SK-N-SH (cell line): ENCODE results near the gene HNRNPAB. TPM values are rescaled to one million over a fixed set of nuclear protein-coding genes. Genes with fewer than 3 reads are reported as not detected.

Experiments used
- CTCF ChIA-PET: fragments of 300-600, 350-600 bp; formaldehyde crosslinking; extraction: SDS; loops from one replicate; lab custom pipeline; 2021; lab: Yijun Ruan, JAX
- POLR2A ChIA-PET: fragments of 350-600 bp; sonication (Branson Sonifier 250); formaldehyde crosslinking; extraction: SDS; loops from one replicate; lab custom pipeline; 2020; ENCODE audit warnings: antibody characterized with exemption, inconsistent platforms; lab: Yijun Ruan, JAX
- DNase-seq: peaks from one replicate; pipeline ENCODE4 v3.0.0; 2012
- H2AFZ ChIP-seq: fragments of 200-600 bp; sonication (generic); 2 replicates; pipeline ENCODE4 v1.8.1; 2016; ENCODE audit warnings: antibody characterized with exemption, mild to moderate bottlenecking, low read depth
- H3F3A ChIP-seq: fragments of 200-600 bp; sonication (generic); replicated peaks from 2 replicates; pipeline ENCODE3; 2016; ENCODE audit warnings: antibody characterized with exemption, mild to moderate bottlenecking; ENCODE audit not compliant: insufficient read depth
- H3K27ac ChIP-seq, 2 experiments: fragments of 200-500 bp in 1 of 2; fragments of 200-600 bp in 1 of 2; sonication (Bioruptor generic) in 1 of 2; sonication (generic), shearing (Covaris generic) in 1 of 2; 2 replicates each; pipeline versions ENCODE4 v1.5.1 to v1.6.1; 2014 to 2016; ENCODE audit warnings: low read depth in 2 of 2, inconsistent platforms in 1 of 2, low read length in 1 of 2, mild to moderate bottlenecking in 1 of 2, mixed read lengths in 1 of 2
- H3K27me3 ChIP-seq: fragments of 200-600 bp; sonication (generic), shearing (Covaris generic); 2 replicates; pipeline ENCODE4 v1.6.1; 2016; ENCODE audit warnings: mixed run types; ENCODE audit not compliant: insufficient read depth
- H3K36me3 ChIP-seq, 2 experiments: fragments of 200-500 bp in 1 of 2; fragments of 200-600 bp in 1 of 2; sonication (Bioruptor generic) in 1 of 2; sonication (generic) in 1 of 2; replicated peaks in 1 of 2; 2 replicates each; pipeline versions ENCODE3 to v1.5.1; 2014 to 2016; ENCODE audit warnings: low read length in 1 of 2, mild to moderate bottlenecking in 1 of 2; ENCODE audit not compliant: insufficient read depth in 2 of 2, control insufficient read depth in 1 of 2
- H3K4me1 ChIP-seq, 2 experiments: fragments of 200-500 bp in 1 of 2; fragments of 200-600 bp in 1 of 2; sonication (Bioruptor generic) in 1 of 2; sonication (generic), shearing (Covaris generic) in 1 of 2; 2 replicates each; pipeline versions ENCODE4 v1.5.1 to v1.6.1; 2014 to 2016; ENCODE audit warnings: low read depth in 1 of 2, low read length in 1 of 2, mixed run types in 1 of 2; ENCODE audit not compliant: insufficient read depth in 2 of 2, control insufficient read depth in 1 of 2
- H3K4me2 ChIP-seq: fragments of 200-600 bp; sonication (generic), shearing (Covaris generic); 2 replicates; pipeline ENCODE4 v1.6.1; 2017; ENCODE audit warnings: mixed run types
- H3K4me3 ChIP-seq, 2 experiments: fragments of 200-500 bp in 1 of 2; fragments of 200-600 bp in 1 of 2; sonication (Bioruptor generic) in 1 of 2; sonication (generic), shearing (Covaris generic) in 1 of 2; 2 replicates each; pipeline versions ENCODE4 v1.5.1 to v1.8.1; 2014 to 2016; ENCODE audit warnings: low read depth in 2 of 2, inconsistent platforms in 1 of 2, low read length in 1 of 2, mild to moderate bottlenecking in 1 of 2, mixed read lengths in 1 of 2, moderate library complexity in 1 of 2
- H3K79me2 ChIP-seq: fragments of 200-600 bp; sonication (generic); 2 replicates; pipeline ENCODE4 v1.8.1; 2017; ENCODE audit warnings: mild to moderate bottlenecking; ENCODE audit not compliant: insufficient read depth
- H3K9ac ChIP-seq: fragments of 200-600 bp; sonication (generic); 2 replicates; pipeline ENCODE4 v1.6.1; 2017; ENCODE audit warnings: mixed run types
- H3K9me2 ChIP-seq: fragments of 200-600 bp; sonication (generic); 2 replicates; pipeline ENCODE4 v1.6.1; 2017; ENCODE audit warnings: mixed run types
- H3K9me3 ChIP-seq: fragments of 200-600 bp; sonication (generic); 2 replicates; pipeline ENCODE4 v1.6.1; 2017; ENCODE audit warnings: mixed run types, mild to moderate bottlenecking, moderate library complexity
- H4K20me1 ChIP-seq: fragments of 200-600 bp; sonication (generic); 2 replicates; pipeline ENCODE4 v1.6.1; 2017; ENCODE audit warnings: mild to moderate bottlenecking, mixed run types; ENCODE audit not compliant: insufficient read depth
- CHD2 ChIP-seq: fragments of 150-350 bp; IDR thresholded peaks from 2 replicates; pipeline ENCODE4 v1.6.1; 2018; ENCODE audit warnings: low read length; ENCODE audit not compliant: partially characterized antibody
- EZH2phosphoT487 ChIP-seq: fragments of 200-600 bp; sonication (generic); IDR thresholded peaks from 2 replicates; pipeline ENCODE4 v1.6.1; 2017; ENCODE audit warnings: low read depth, mixed run types, mild to moderate bottlenecking, antibody characterized with exemption, moderate library complexity, borderline replicate concordance
- FOSL2 ChIP-seq: IDR thresholded peaks from 2 replicates; pipeline ENCODE4 v1.4.0; 2012; ENCODE audit warnings: low read depth, mild to moderate bottlenecking, moderate library complexity, borderline replicate concordance
- FOXM1 ChIP-seq: IDR thresholded peaks from 2 replicates; pipeline ENCODE4 v1.4.0; 2012; ENCODE audit warnings: low read depth, mild to moderate bottlenecking
- GATA2 ChIP-seq: sonication (generic); formaldehyde crosslinking; IDR thresholded peaks from 2 replicates; pipeline ENCODE4 v1.5.0; 2020; ENCODE audit warnings: mild to moderate bottlenecking, missing genetic modification reagents
- IRF3 ChIP-seq: fragments of 150-350 bp; IDR thresholded peaks from 2 replicates; pipeline ENCODE4 v1.6.1; 2016; ENCODE audit warnings: mild to moderate bottlenecking, low read depth, low read length
- JUND ChIP-seq: IDR thresholded peaks from 2 replicates; pipeline ENCODE4 v1.4.0; 2012
- MXI1 ChIP-seq: IDR thresholded peaks from 2 replicates; pipeline ENCODE4 v1.6.1; 2012; ENCODE audit warnings: mild to moderate bottlenecking, low read depth, low read length, improper control_type of control experiment
- NRF1 ChIP-seq: IDR thresholded peaks from 2 replicates; pipeline ENCODE4 v1.6.1; 2012; ENCODE audit warnings: low read depth, mild to moderate bottlenecking, low read length
- POLR2AphosphoS5 ChIP-seq: IDR thresholded peaks from 2 replicates; pipeline ENCODE4 v1.6.1; 2012; ENCODE audit warnings: low read depth, low read length
- RCOR1 ChIP-seq: fragments of 150-350 bp; IDR thresholded peaks from 2 replicates; pipeline ENCODE4 v1.6.1; 2017; ENCODE audit warnings: antibody characterized with exemption, low read length
- REST ChIP-seq: IDR thresholded peaks from 2 replicates; pipeline ENCODE4 v1.6.1; 2012; ENCODE audit warnings: mild to moderate bottlenecking, low read depth, low read length, moderate library complexity
- RXRA ChIP-seq: IDR thresholded peaks from 2 replicates; pipeline ENCODE4 v1.4.0; 2012; ENCODE audit warnings: low read depth, mild to moderate bottlenecking, borderline replicate concordance
- SIN3A ChIP-seq: IDR thresholded peaks from 2 replicates; pipeline ENCODE4 v1.6.1; 2012; ENCODE audit warnings: low read depth, mild to moderate bottlenecking, low read length, moderate library complexity, borderline replicate concordance
- TEAD4 ChIP-seq: IDR thresholded peaks from 2 replicates; pipeline ENCODE4 v1.4.0; 2012; ENCODE audit warnings: mild to moderate bottlenecking, borderline replicate concordance; ENCODE audit not compliant: insufficient read depth
- ZBTB33 ChIP-seq: IDR thresholded peaks from 2 replicates; pipeline ENCODE4 v1.4.0; 2012; ENCODE audit warnings: low read depth, borderline replicate concordance
- WGBS: methylation state at CpG from one replicate; pipeline ENCODE4 v1.1.6; 2017; ENCODE audit warnings: low lambda C conversion rate; 5-methylcytosine and 5-hydroxymethylcytosine counted together
- polyA plus RNA-seq, 3 experiments: library from polyadenylated mRNA; depleted of rRNA; stranded (reverse); fragments of >200 nt; gene quantifications; 2 replicates each; pipeline ENCODE4 v1.2.3, GENCODE V29; 2012
- TF ChIP-seq, protein P1 (sequence below): fragments of 150-350 bp; IDR thresholded peaks from 2 replicates; pipeline ENCODE4 v1.6.1; 2017; ENCODE audit warnings: antibody characterized with exemption, low read length, low read depth, borderline replicate concordance
- TF ChIP-seq, protein P2 (sequence below): IDR thresholded peaks from 2 replicates; pipeline ENCODE4 v1.4.0; 2012; ENCODE audit warnings: low read depth, borderline replicate concordance

Gene HNRNPAB
- polyA plus RNA-seq, 1 of the 3 experiments (the other 2 are of a cell fraction): 164 TPM

DNA sequence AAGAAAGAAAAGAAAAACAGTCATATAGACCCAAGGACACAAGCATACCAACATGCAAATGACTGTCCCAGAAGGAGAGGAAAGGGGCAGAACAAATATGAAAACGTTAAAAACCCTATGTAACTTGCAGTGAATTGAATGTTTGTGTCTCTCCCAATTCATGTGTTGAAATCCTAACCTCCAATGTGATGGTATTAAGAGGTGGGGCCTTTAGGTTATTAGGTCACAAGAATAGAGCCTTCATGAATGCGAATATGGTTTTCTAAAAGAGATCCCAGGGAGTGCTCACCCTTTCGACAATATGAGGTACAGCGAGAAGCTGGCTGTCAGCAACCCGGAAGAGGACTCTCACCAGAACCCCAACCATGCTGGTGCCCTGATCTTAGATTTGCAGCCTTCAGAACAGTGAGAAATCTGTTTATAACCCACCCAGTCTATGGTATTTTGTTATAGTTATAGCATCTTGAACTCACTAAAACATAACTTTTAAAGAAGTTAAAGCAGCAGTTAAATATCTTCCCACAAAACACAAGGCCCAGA is 14.0 kb downstream of the HNRNPAB start:
- Histone ChIP-seq H3K27me3 (no peaks in the 10 kb centered on the region), H3K4me3 (no peak overlapping the region), H3K79me2 (0 out of 2 replicates have a peak, but pooled peaks cover 4% of the 10 kb centered on the region), H3F3A (peaks cover 15% of the 10 kb centered on the region), H3K36me3 (peaks cover 27 to 38% of the 10 kb centered on the region in 2 experiments), H3K27ac (0 out of 4 replicates have a peak overlapping the region, but pooled peaks of 1 of the 2 experiments have one; percentile 7), H3K9ac (no peak overlapping the region), H2AFZ (no peak overlapping the region), H4K20me1 (peaks cover 5% of the 10 kb centered on the region; the same call in 1 of the 2 replicates), H3K4me2 (no peak overlapping the region), H3K9me2 (no peaks in the 10 kb centered on the region), H3K9me3 (no peaks in the 10 kb centered on the region), H3K4me1 (peaks cover 0 to 3% of the 10 kb centered on the region in 2 experiments; a peak in 1 of 4 replicates)
- ChIA-PET POLR2A (no interaction called here), CTCF (no interaction called here)
- TF ChIP-seq, protein P1, sequence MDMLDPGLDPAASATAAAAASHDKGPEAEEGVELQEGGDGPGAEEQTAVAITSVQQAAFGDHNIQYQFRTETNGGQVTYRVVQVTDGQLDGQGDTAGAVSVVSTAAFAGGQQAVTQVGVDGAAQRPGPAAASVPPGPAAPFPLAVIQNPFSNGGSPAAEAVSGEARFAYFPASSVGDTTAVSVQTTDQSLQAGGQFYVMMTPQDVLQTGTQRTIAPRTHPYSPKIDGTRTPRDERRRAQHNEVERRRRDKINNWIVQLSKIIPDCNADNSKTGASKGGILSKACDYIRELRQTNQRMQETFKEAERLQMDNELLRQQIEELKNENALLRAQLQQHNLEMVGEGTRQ: no peak
- TF ChIP-seq RCOR1 (no peak), EZH2phosphoT487 (no peak), POLR2AphosphoS5 (no peak), RXRA (no peak), SIN3A (no peak), REST (no peak), FOSL2 (no peak)
- WGBS: 91% methylated on average over 5 of the region's 5 CpGs
- no peak for DNase-seq

DNA sequence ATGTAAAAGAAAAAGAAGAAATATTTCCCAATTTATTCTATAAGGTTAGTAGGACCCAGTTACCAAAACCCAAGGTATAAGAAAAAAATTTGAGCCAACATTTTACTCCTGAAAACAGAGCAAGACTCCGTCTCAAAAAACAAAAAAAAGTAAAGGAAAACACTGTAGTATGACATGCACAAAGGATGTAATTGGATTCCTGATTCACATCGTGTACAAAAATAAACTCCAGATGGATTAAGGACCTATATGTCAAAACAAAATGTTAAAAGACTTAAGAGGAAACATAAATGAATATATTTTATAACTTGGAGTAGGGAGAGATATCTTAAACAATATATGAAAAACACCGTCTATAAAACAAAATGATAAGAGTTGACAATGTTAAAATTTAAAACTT is 14.5 kb downstream of the HNRNPAB start:
- CTCF ChIA-PET: interaction anchor here (0.9 kb wide), 1 partner anchor 371 kb away, joined by 3 read pairs; the partner anchor contains the start of gene COL23A1
- H3K9me3 ChIP-seq: no peaks in the 10 kb centered on the region
- H2AFZ ChIP-seq: no peak overlapping the region
- H4K20me1 ChIP-seq: 0 out of 2 replicates have a peak, but pooled peaks cover 3% of the 10 kb centered on the region
- 0 out of 2 replicates have a peak, but pooled peaks cover 4% of the 10 kb centered on the region for H3K79me2 ChIP-seq
- no peak overlapping the region for H3K9ac ChIP-seq
- peaks cover 0 to 1% of the 10 kb centered on the region in 2 experiments; a peak in 1 of 4 replicates for H3K4me1 ChIP-seq
- 0 out of 4 replicates have a peak overlapping the region, but pooled peaks of 1 of the 2 experiments have one; percentile 7 for H3K27ac ChIP-seq
- H3K4me2 ChIP-seq: no peak overlapping the region
- POLR2A ChIA-PET: no interaction called here
- no peak for DNase-seq
- H3K4me3 ChIP-seq: no peak overlapping the region
- H3K27me3 ChIP-seq: no peaks in the 10 kb centered on the region
- peaks cover 15% of the 10 kb centered on the region for H3F3A ChIP-seq
- 66% methylated on average over 3 of the region's 3 CpGs for WGBS
- H3K9me2 ChIP-seq: no peaks in the 10 kb centered on the region
- peaks cover 27 to 32% of the 10 kb centered on the region in 2 experiments for H3K36me3 ChIP-seq
- TF ChIP-seq GATA2 (CRISPR knock-in tag): no peak
- TF ChIP-seq JUND: no peak
- no peak for TF ChIP-seq ZBTB33
- no peak for TF ChIP-seq FOSL2
- TF ChIP-seq FOXM1: no peak
- no peak for TF ChIP-seq MXI1
- TF ChIP-seq TEAD4: no peak
- TF ChIP-seq, protein P2, sequence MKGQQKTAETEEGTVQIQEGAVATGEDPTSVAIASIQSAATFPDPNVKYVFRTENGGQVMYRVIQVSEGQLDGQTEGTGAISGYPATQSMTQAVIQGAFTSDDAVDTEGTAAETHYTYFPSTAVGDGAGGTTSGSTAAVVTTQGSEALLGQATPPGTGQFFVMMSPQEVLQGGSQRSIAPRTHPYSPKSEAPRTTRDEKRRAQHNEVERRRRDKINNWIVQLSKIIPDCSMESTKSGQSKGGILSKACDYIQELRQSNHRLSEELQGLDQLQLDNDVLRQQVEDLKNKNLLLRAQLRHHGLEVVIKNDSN: no peak
- no peak for TF ChIP-seq NRF1
- TF ChIP-seq CHD2: no peak
- no peak for TF ChIP-seq IRF3
